Measurements from ENCODE around the gene SSTR3. TPM values are rescaled to one million over a fixed set of nuclear protein-coding genes. Genes with fewer than 3 reads are reported as not detected.
A peak's percentile ranks its signal among the peaks of the same experiment; 100 is the strongest.

The SSTR3 gene
- total and polyA plus RNA-seq, 4 experiments from 2014 or later: 0.50 to 9.3 (median 4.8) TPM

DNA sequence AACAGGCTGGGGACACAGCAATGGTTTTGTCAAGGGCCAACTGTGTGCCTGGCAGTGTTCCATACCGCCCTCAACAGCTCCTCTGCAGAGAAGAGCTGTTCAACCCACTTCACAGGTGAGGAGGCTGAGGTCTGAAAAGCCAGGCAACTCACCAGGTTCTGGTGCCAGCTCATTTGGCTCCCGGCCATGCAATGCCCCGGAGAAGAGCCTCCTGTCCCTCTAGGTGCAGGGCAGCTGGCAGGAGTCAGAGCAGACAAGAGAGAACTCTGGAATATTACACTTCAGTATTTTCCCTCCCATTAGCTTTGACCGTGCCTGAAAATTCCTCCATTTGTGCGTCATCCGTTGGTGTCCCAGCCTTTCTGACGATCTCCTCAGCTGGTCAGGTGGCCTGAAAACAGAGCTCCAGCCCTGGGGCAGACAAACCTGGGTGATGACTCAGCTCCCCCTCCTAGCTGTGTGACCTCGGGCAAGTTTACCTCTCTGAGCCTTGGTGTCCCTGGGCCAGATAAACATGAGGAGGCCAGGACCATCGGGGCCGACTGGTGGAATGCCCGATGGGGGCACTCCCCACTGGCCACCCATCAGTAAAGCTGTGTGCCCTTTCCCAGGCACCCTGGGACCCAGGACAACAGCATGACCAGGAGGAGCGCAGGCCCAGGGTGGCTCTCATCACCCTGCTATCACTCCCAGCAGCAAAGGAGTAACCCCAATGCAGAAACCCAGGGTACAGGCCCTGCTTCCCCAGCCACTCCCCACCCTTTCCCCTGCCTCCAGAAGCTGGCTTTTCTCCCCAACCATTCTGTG lies 14.6 kb downstream of the SSTR3 start:
- ChIA-PET CTCF (ENCODE audit: partially characterized antibody) (interaction anchor here (0.9 to 6.7 kb wide), 18 partner anchors 10 to 441 kb away, joined by 3 to 108 read pairs (median 6); partner anchors contain the start of genes IL2RB and RAC2), POLR2A (ENCODE audit: partially characterized antibody) (interaction anchor here (0.6 to 7.6 kb wide), 21 partner anchors 11 to 528 kb away, joined by 3 to 129 read pairs (median 10); partner anchors contain the start of genes C1QTNF6, IL2RB, KCTD17 and RAC2)
- H3K9me3 ChIP-seq (ENCODE audit: control insufficient read depth in 1 of 2, low read length in 2 of 2): no peaks in the 10 kb centered on the region
- H3K27ac Mint-ChIP-seq: peak overlapping the region; percentile 89 to 96 (median 93)
- peak overlapping the region; percentile 79 to 91 (median 84) for H3K4me3 Mint-ChIP-seq
- peak overlapping the region in 1 of 2 donors; percentile 44 for H3K4me3 ChIP-seq (ENCODE audit: low read length in 2 of 2)
- no peak for DNase-seq
- H3K36me3 ChIP-seq (ENCODE audit: insufficient read depth, low read length): no peaks in the 10 kb centered on the region
- H3K27ac ChIP-seq (ENCODE audit: low read depth, low read length): peak overlapping the region; percentile 93
- H3K9me3 Mint-ChIP-seq: no peaks in the 10 kb centered on the region
- peaks cover 0 to 3% of the 10 kb centered on the region in 2 donors for H3K36me3 Mint-ChIP-seq
- H3K4me1 Mint-ChIP-seq: peaks cover 15 to 55% (median 33%) of the 10 kb centered on the region in 4 donors
- intact Hi-C loops (cut with micrococcal nuclease): loop anchor here (1.0 to 10.0 kb wide), 6 partner anchors 31 to 343 kb away; no protein-coding TSS in a partner anchor
- H3K27me3 ChIP-seq (ENCODE audit: insufficient read depth, low read length): no peaks in the 10 kb centered on the region
- H3K27me3 Mint-ChIP-seq: no peaks in the 10 kb centered on the region
- peaks cover 55% of the 10 kb centered on the region for H3K4me1 ChIP-seq (ENCODE audit: insufficient read depth, low read length)

DNA sequence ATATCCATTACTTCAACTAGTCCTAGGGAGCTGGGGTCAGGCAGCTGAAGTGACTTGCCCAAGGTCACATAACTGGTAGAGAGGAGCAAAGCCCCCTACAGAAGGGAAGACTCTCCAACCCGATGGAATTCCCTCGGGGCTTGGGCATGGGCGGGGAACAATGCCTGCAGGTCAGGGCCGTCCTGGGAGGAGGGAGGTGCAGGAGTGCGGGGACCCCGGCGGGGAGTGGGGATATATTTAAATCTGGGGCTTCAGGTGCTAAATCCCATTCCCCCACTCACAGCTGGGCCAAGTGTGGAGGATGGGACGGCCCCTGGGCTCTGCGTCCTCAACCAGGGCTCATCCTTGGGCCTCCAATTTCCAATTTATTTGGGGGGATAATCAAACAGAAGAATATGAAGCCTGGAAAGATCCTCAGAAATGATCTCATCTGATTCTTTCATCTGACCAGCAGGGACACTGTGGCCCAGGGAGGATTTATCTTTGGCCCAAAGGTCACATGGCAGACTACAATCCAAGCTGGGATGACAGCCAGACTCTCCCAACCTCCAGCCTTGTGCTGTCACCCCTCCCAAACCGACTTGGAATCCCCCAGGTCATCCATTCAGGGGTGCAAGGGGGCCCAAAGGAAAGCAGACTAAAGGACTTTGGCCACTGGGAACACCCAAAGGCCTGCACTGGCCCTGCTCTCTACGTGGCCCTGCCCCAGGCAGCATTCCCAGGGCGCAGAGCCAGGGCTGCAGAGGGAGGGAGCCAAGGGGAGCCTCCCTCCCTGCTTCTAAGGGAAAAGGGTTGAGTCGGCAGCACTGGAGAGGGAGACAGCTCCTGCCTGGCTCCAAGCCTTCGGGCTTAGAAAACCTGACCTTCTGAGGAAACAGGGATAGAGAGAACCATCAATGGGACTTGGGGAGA lies 15.5 kb downstream of the SSTR3 start:
- Mint-ChIP-seq H3K4me1 (peaks cover 17 to 55% (median 34%) of the 10 kb centered on the region in 4 donors), H3K27ac (peak overlapping the region in 4 of 7 donors; percentile 17 to 93 (median 74)), H3K4me3 (peak overlapping the region in 1 of 8 donors; percentile 30), H3K27me3 (no peaks in the 10 kb centered on the region), H3K9me3 (no peaks in the 10 kb centered on the region), H3K36me3 (peaks cover 0 to 3% of the 10 kb centered on the region in 2 donors)
- no peaks in the 10 kb centered on the region for H3K9me3 ChIP-seq (ENCODE audit: control insufficient read depth in 1 of 2, low read length in 2 of 2)
- H3K27ac ChIP-seq (ENCODE audit: low read depth, low read length): no peak overlapping the region
- intact Hi-C loops (cut with micrococcal nuclease): loop anchor here (10.0 kb wide), 1 partner anchor 342 kb away; no protein-coding TSS in a partner anchor
- no peaks in the 10 kb centered on the region for H3K36me3 ChIP-seq (ENCODE audit: insufficient read depth, low read length)
- no peak overlapping the region for H3K4me3 ChIP-seq (ENCODE audit: low read length in 2 of 2)
- CTCF ChIA-PET (ENCODE audit: partially characterized antibody): interaction anchor here (0.9 to 6.7 kb wide), 17 partner anchors 10 to 440 kb away, joined by 3 to 108 read pairs (median 6); partner anchors contain the start of genes IL2RB and RAC2
- POLR2A ChIA-PET (ENCODE audit: partially characterized antibody): interaction anchor here (0.7 to 7.6 kb wide), 13 partner anchors 10 to 120 kb away, joined by 3 to 129 read pairs (median 26); partner anchors contain the start of genes C1QTNF6, IL2RB and RAC2
- H3K27me3 ChIP-seq (ENCODE audit: insufficient read depth, low read length): no peaks in the 10 kb centered on the region
- H3K4me1 ChIP-seq (ENCODE audit: insufficient read depth, low read length): peaks cover 55% of the 10 kb centered on the region
- DNase-seq: no peak

DNA sequence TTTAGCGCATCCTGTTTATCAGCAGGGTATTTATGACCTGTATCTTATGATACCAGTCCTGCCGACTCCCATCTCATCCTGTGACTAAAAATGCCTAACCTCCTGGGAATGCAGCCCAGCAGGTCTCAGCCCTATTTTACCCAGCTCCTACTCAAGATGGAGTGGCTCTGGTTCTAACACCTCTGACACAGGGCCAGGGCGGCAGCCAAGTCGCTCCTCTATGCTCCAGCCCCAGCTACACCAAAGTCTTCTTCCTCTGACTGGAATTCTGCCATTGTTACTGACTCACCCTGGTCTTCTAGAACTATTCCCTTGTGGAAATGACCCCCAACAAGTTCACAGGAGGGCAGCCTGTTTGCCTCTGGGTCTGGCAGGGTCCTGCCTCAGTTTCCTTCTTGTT lies 16.4 kb downstream of the SSTR3 start:
- peaks cover 55% of the 10 kb centered on the region for H3K4me1 ChIP-seq (ENCODE audit: insufficient read depth, low read length)
- peak overlapping the region in 1 of 8 donors; percentile 62 for H3K4me3 Mint-ChIP-seq
- CTCF ChIA-PET (ENCODE audit: partially characterized antibody): interaction anchor here (6.4 kb wide), 1 partner anchor 31 kb away, joined by 108 read pairs; no protein-coding TSS in a partner anchor
- H3K27me3 ChIP-seq (ENCODE audit: insufficient read depth, low read length): no peaks in the 10 kb centered on the region
- H3K36me3 Mint-ChIP-seq: peaks cover 0 to 3% of the 10 kb centered on the region in 2 donors
- DNase-seq: no peak
- no peaks in the 10 kb centered on the region for H3K9me3 ChIP-seq (ENCODE audit: control insufficient read depth in 1 of 2, low read length in 2 of 2)
- no peaks in the 10 kb centered on the region for H3K36me3 ChIP-seq (ENCODE audit: insufficient read depth, low read length)
- H3K27ac ChIP-seq (ENCODE audit: low read depth, low read length): no peak overlapping the region
- H3K27me3 Mint-ChIP-seq: no peaks in the 10 kb centered on the region
- peak overlapping the region in 4 of 7 donors; percentile 50 to 86 (median 68) for H3K27ac Mint-ChIP-seq
- H3K9me3 Mint-ChIP-seq: no peaks in the 10 kb centered on the region
- peaks cover 17 to 55% (median 34%) of the 10 kb centered on the region in 4 donors for H3K4me1 Mint-ChIP-seq
- intact Hi-C loops (cut with micrococcal nuclease): loop anchor here (10.0 kb wide), 1 partner anchor 341 kb away; no protein-coding TSS in a partner anchor
- POLR2A ChIA-PET (ENCODE audit: partially characterized antibody): interaction anchor here (4.4 to 7.6 kb wide), 3 partner anchors 9 to 31 kb away, joined by 26 to 125 read pairs (median 96); partner anchors contain the start of gene C1QTNF6
- no peak overlapping the region for H3K4me3 ChIP-seq (ENCODE audit: low read length in 2 of 2)

DNA sequence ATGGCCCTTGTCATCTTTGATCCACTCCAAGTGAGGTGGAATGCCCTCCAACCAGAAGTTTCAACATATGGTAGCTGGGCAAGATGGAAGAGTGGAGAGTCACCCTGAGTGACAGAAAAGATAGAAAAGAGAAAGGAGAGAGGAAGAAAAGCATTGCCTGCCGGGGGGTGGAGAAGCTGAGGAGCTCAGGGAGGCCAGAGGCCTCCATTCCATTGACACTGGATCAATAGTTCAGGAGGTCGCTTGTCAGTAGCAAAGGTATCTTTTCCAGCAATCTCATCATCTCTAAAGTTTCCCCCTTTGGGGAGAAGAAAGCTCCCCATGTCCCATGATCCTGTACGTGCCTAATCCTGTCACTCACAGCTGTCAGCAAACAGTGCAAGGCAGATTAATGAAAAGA lies 17.5 kb downstream of the SSTR3 start:
- ChIA-PET CTCF (ENCODE audit: partially characterized antibody) (interaction anchor here (1.2 to 2.3 kb wide), 4 partner anchors 25 to 115 kb away, joined by 3 to 13 read pairs (median 6); partner anchors contain the start of gene IL2RB), POLR2A (ENCODE audit: partially characterized antibody) (interaction anchor here (0.8 to 3.6 kb wide), 12 partner anchors 8 to 116 kb away, joined by 3 to 18 read pairs (median 6); partner anchors contain the start of gene IL2RB)
- intact Hi-C loops (cut with micrococcal nuclease): loop anchor here (1.0 to 10.0 kb wide), 3 partner anchors 28 to 340 kb away; no protein-coding TSS in a partner anchor
- no peak overlapping the region for H3K4me3 ChIP-seq (ENCODE audit: low read length in 2 of 2)
- no peaks in the 10 kb centered on the region for H3K9me3 Mint-ChIP-seq
- no peaks in the 10 kb centered on the region for H3K36me3 ChIP-seq (ENCODE audit: insufficient read depth, low read length)
- H3K27me3 Mint-ChIP-seq: no peaks in the 10 kb centered on the region
- DNase-seq: no peak
- H3K4me3 Mint-ChIP-seq: peak overlapping the region in 1 of 8 donors; percentile 0
- H3K27ac ChIP-seq (ENCODE audit: low read depth, low read length): no peak overlapping the region
- peaks cover 0 to 3% of the 10 kb centered on the region in 2 donors for H3K36me3 Mint-ChIP-seq
- no peaks in the 10 kb centered on the region for H3K9me3 ChIP-seq (ENCODE audit: control insufficient read depth in 1 of 2, low read length in 2 of 2)
- no peaks in the 10 kb centered on the region for H3K27me3 ChIP-seq (ENCODE audit: insufficient read depth, low read length)
- peaks cover 51% of the 10 kb centered on the region for H3K4me1 ChIP-seq (ENCODE audit: insufficient read depth, low read length)
- peaks cover 17 to 52% (median 30%) of the 10 kb centered on the region in 4 donors for H3K4me1 Mint-ChIP-seq
- H3K27ac Mint-ChIP-seq: peak overlapping the region in 6 of 7 donors; percentile 65 to 95 (median 88)

DNA sequence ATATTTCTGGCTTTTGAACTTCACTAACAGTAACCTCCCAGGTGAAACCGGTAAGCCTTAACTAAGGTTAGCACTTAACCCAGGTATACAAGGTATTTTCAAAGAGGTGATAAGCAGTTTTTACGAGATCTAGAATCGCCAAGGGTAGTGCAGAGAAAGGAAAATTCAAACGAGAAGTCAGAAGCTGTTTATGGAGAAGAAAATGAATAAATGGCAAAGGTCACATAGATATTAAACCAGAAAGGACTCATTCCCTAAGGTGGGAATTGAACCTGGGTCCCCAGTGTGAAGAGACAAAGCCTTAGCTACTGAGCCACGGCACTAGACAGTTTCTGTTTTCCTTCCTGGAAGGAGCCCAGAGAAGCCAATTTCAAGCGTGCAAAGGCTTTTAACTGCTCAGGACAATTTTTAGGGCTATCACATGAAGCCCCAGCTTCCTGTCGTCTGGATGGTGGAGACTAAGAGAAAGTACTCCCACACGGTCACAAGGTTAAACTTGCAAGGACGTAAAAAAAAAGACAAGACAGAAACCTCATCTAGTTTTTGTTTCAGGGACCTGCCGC lies 18.6 kb downstream of the SSTR3 start:
- no peaks in the 10 kb centered on the region for H3K9me3 ChIP-seq (ENCODE audit: control insufficient read depth in 1 of 2, low read length in 2 of 2)
- peaks cover 51% of the 10 kb centered on the region for H3K4me1 ChIP-seq (ENCODE audit: insufficient read depth, low read length)
- H3K4me3 ChIP-seq (ENCODE audit: low read length in 2 of 2): no peak overlapping the region
- Mint-ChIP-seq H3K36me3 (peaks cover 0 to 3% of the 10 kb centered on the region in 2 donors), H3K4me3 (peak overlapping the region; percentile 49 to 82 (median 60)), H3K27ac (peak overlapping the region; percentile 68 to 95 (median 90)), H3K9me3 (no peaks in the 10 kb centered on the region), H3K4me1 (peaks cover 18 to 55% (median 33%) of the 10 kb centered on the region in 4 donors), H3K27me3 (no peaks in the 10 kb centered on the region)
- DNase-seq: peak; percentile 41 to 63 (median 45)
- CTCF ChIA-PET (ENCODE audit: partially characterized antibody): interaction anchor here (1.0 to 2.3 kb wide), 7 partner anchors 24 to 114 kb away, joined by 3 to 13 read pairs (median 6); partner anchors contain the start of gene IL2RB
- peak overlapping the region; percentile 17 for H3K27ac ChIP-seq (ENCODE audit: low read depth, low read length)
- no peaks in the 10 kb centered on the region for H3K36me3 ChIP-seq (ENCODE audit: insufficient read depth, low read length)
- no peaks in the 10 kb centered on the region for H3K27me3 ChIP-seq (ENCODE audit: insufficient read depth, low read length)
- intact Hi-C loops (cut with micrococcal nuclease): loop anchor here (1.0 to 10.0 kb wide), 3 partner anchors 27 to 339 kb away; no protein-coding TSS in a partner anchor
- POLR2A ChIA-PET (ENCODE audit: partially characterized antibody): interaction anchor here (0.8 to 3.6 kb wide), 16 partner anchors 9 to 114 kb away, joined by 3 to 18 read pairs (median 5); partner anchors contain the start of gene IL2RB

DNA sequence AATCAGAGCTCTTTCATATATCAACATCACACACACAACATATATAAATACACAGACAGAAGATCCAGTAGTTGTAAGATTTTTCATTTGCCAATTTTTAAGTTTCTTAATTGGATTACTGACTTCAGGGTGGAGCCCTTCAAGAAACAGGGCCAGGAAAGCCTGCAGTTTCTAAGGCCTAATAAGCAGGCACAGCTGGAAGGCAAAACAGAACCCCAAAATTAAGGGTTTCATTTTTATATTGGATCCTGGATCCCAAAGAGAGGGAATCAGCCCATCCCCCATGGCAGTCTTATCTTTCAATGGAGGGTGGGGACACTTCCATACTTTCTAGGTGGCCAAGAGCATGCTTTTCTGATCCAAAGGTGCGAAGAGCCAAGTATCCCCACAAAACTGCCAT lies 19.5 kb downstream of the SSTR3 start:
- H3K27me3 ChIP-seq (ENCODE audit: insufficient read depth, low read length): no peaks in the 10 kb centered on the region
- H3K4me1 ChIP-seq (ENCODE audit: insufficient read depth, low read length): peaks cover 53% of the 10 kb centered on the region
- no peak overlapping the region for H3K27ac ChIP-seq (ENCODE audit: low read depth, low read length)
- CTCF ChIA-PET (ENCODE audit: partially characterized antibody): interaction anchor here (1.3 to 2.2 kb wide), 5 partner anchors 26 to 114 kb away, joined by 3 to 8 read pairs (median 5); no protein-coding TSS in a partner anchor
- no peaks in the 10 kb centered on the region for H3K9me3 Mint-ChIP-seq
- peak overlapping the region in 1 of 2 donors; percentile 8 for H3K4me3 ChIP-seq (ENCODE audit: low read length in 2 of 2)
- POLR2A ChIA-PET (ENCODE audit: partially characterized antibody): interaction anchor here (0.8 to 3.6 kb wide), 13 partner anchors 8 to 72 kb away, joined by 3 to 18 read pairs (median 5); partner anchors contain the start of gene IL2RB
- intact Hi-C loops (cut with micrococcal nuclease): loop anchor here (10.0 kb wide), 1 partner anchor 338 kb away; no protein-coding TSS in a partner anchor
- H3K36me3 ChIP-seq (ENCODE audit: insufficient read depth, low read length): no peaks in the 10 kb centered on the region
- H3K4me1 Mint-ChIP-seq: peaks cover 14 to 53% (median 34%) of the 10 kb centered on the region in 4 donors
- H3K36me3 Mint-ChIP-seq: no peaks in the 10 kb centered on the region
- peak overlapping the region in 2 of 8 donors; percentile 3 to 39 for H3K4me3 Mint-ChIP-seq
- no peaks in the 10 kb centered on the region for H3K27me3 Mint-ChIP-seq
- no peak for DNase-seq
- no peaks in the 10 kb centered on the region for H3K9me3 ChIP-seq (ENCODE audit: control insufficient read depth in 1 of 2, low read length in 2 of 2)
- H3K27ac Mint-ChIP-seq: peak overlapping the region in 4 of 7 donors; percentile 17 to 92 (median 50)

Measured in CD4-positive, alpha-beta memory T cell (primary cell).